GM21515 (cell line): ENCODE measurements around the gene ACKR4.
A peak's percentile ranks its signal among the peaks of the same experiment; 100 is the strongest.
"Not testable (repeated sequence)": the region's sequence is repeated elsewhere in the genome, so short reads cannot be mapped to it uniquely, and the experiment has no call there.

Experiments used
- ATAC-seq: cut with Tn5 transposase; IDR thresholded peaks from one replicate; pipeline ENCODE4 v1.9.1; 2021; ENCODE audit not compliant: unreplicated experiment

The ACKR4 gene

GRCh38 chr3:132638706-132639105 is 41.6 kb downstream of the ACKR4 start:
- ATAC-seq: no peak

- ATAC-seq: not testable (repeated sequence)
Measured at GRCh38 chr3:132641427-132641826, 44.4 kb downstream of the ACKR4 start.

GRCh38 chr3:132641837-132642538 is 44.9 kb downstream of the ACKR4 start:
- peak; percentile 62 for ATAC-seq

- no peak for ATAC-seq
Measured at GRCh38 chr3:132642539-132642847, 45.4 kb downstream of the ACKR4 start.

- no peak for ATAC-seq
Measured at GRCh38 chr3:132643366-132643765, 46.3 kb downstream of the ACKR4 start.

GRCh38 chr3:132645058-132645457 is 48.0 kb downstream of the ACKR4 start:
- no peak for ATAC-seq

- no peak for ATAC-seq
Measured at GRCh38 chr3:132650153-132650552, 53.1 kb downstream of the ACKR4 start.
